DOHH2 (cell line): ENCODE results near the gene KRTAP21-1.

ENCODE experiments used
- H3F3A ChIP-seq: fragments of 200-600 bp; sonication (generic), shearing (Covaris generic); 2 replicates; pipeline ENCODE4 v1.6.0; 2016; ENCODE audit warnings: antibody characterized with exemption, mild to moderate bottlenecking; ENCODE audit not compliant: control insufficient read depth, insufficient read depth
- H3K27ac ChIP-seq: fragments of 200-600 bp; sonication (generic); 2 replicates; pipeline ENCODE4 v1.5.1; 2014; ENCODE audit warnings: low read depth, mild to moderate bottlenecking, low read length, moderate library complexity
- H3K27me3 ChIP-seq: fragments of 200-600 bp; sonication (generic); 2 replicates; pipeline ENCODE4 v1.6.1; 2014; ENCODE audit warnings: mild to moderate bottlenecking, low read length, mixed read lengths; ENCODE audit not compliant: control insufficient read depth
- H3K36me3 ChIP-seq: fragments of 200-600 bp; sonication (generic); 2 replicates; pipeline ENCODE4 v1.6.1; 2014; ENCODE audit warnings: mild to moderate bottlenecking, low read length, moderate library complexity, mixed read lengths; ENCODE audit not compliant: control insufficient read depth
- H3K4me1 ChIP-seq: fragments of 200-600 bp; sonication (generic); 2 replicates; pipeline ENCODE4 v1.6.1; 2014; ENCODE audit warnings: mild to moderate bottlenecking, low read length, mixed read lengths; ENCODE audit not compliant: control insufficient read depth
- H3K4me2 ChIP-seq: fragments of 200-600 bp; sonication (generic); 2 replicates; pipeline ENCODE4 v1.6.0; 2014; ENCODE audit warnings: mild to moderate bottlenecking, low read length, moderate library complexity
- H3K4me3 ChIP-seq: fragments of 200-600 bp; sonication (generic); 2 replicates; pipeline ENCODE4 v1.5.1; 2014; ENCODE audit warnings: mild to moderate bottlenecking, low read length, mixed read lengths
- H3K79me2 ChIP-seq: fragments of 200-600 bp; sonication (generic); 2 replicates; pipeline ENCODE4 v1.6.1; 2014; ENCODE audit warnings: mild to moderate bottlenecking, low read length, mixed read lengths; ENCODE audit not compliant: control insufficient read depth
- H3K9me2 ChIP-seq: fragments of 200-600 bp; sonication (generic); replicated peaks from 2 replicates; pipeline ENCODE4 v1.6.1; 2014; ENCODE audit warnings: mild to moderate bottlenecking, low read length, mixed read lengths; ENCODE audit not compliant: control insufficient read depth
- H3K9me3 ChIP-seq: fragments of 200-600 bp; sonication (generic); 2 replicates; pipeline ENCODE4 v1.6.1; 2014; ENCODE audit warnings: antibody characterized with exemption, low read length, mixed read lengths; ENCODE audit not compliant: control insufficient read depth, insufficient read depth
- H4K20me1 ChIP-seq: fragments of 200-600 bp; sonication (generic); 2 replicates; pipeline ENCODE4 v1.6.0; 2014; ENCODE audit warnings: low read depth, mild to moderate bottlenecking, antibody characterized with exemption, low read length, moderate library complexity; ENCODE audit not compliant: control insufficient read depth, insufficient read depth
- EZH2phosphoT487 ChIP-seq: fragments of 200-600 bp; sonication (generic); IDR thresholded peaks from 2 replicates; pipeline ENCODE4 v1.6.1; 2017; ENCODE audit warnings: borderline replicate concordance, mild to moderate bottlenecking, antibody characterized with exemption, low read length, moderate library complexity, mixed read lengths
- TF ChIP-seq, protein P1 (sequence below): fragments of 200-600 bp; sonication (generic); IDR thresholded peaks from one replicate; pipeline ENCODE4 v1.5.1; 2014; ENCODE audit warnings: antibody characterized with exemption, mild to moderate bottlenecking, low read depth, low read length; ENCODE audit not compliant: poor library complexity, severe bottlenecking

The KRTAP21-1 gene

DNA sequence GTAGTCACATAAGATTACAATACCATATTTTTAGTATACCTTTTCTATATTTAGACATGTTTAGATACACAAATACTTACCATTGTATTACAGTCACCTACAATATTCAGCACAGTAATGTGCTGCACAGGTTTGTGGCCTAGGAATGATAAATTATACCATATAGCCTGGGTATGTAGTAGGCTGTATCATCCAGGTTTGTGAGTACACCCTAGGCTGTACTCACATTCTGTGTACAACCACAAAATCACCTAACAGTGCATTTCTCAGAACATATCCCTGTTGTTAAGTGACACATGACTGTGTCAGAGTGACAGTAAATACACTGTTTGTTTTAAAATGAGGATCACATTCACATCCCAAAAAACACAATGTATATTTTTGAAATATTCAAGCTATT lies 47.8 kb downstream of the KRTAP21-1 start:
- H3K9me3 ChIP-seq = no peaks in the 10 kb centered on the region
- no peaks in the 10 kb centered on the region for H3K27me3 ChIP-seq
- no peaks in the 10 kb centered on the region for H3K36me3 ChIP-seq
- H3K79me2 ChIP-seq = no peaks in the 10 kb centered on the region
- TF ChIP-seq EZH2phosphoT487 = no peak
- TF ChIP-seq, protein P1, sequence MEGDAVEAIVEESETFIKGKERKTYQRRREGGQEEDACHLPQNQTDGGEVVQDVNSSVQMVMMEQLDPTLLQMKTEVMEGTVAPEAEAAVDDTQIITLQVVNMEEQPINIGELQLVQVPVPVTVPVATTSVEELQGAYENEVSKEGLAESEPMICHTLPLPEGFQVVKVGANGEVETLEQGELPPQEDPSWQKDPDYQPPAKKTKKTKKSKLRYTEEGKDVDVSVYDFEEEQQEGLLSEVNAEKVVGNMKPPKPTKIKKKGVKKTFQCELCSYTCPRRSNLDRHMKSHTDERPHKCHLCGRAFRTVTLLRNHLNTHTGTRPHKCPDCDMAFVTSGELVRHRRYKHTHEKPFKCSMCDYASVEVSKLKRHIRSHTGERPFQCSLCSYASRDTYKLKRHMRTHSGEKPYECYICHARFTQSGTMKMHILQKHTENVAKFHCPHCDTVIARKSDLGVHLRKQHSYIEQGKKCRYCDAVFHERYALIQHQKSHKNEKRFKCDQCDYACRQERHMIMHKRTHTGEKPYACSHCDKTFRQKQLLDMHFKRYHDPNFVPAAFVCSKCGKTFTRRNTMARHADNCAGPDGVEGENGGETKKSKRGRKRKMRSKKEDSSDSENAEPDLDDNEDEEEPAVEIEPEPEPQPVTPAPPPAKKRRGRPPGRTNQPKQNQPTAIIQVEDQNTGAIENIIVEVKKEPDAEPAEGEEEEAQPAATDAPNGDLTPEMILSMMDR = no peak
- H3K4me1 ChIP-seq = no peaks in the 10 kb centered on the region
- no peaks in the 10 kb centered on the region for H3F3A ChIP-seq
- no peak overlapping the region for H3K4me3 ChIP-seq
- no peaks in the 10 kb centered on the region for H3K9me2 ChIP-seq
- no peak overlapping the region for H3K27ac ChIP-seq
- H3K4me2 ChIP-seq = no peak overlapping the region
- no peaks in the 10 kb centered on the region for H4K20me1 ChIP-seq
